GM19468 (cell line): ENCODE results near the gene ZMYM5.
"Not testable (repeated sequence)": the region's sequence is repeated elsewhere in the genome, so short reads cannot be mapped to it uniquely, and the experiment has no call there.

Experiments used
- ATAC-seq: cut with Tn5 transposase; IDR thresholded peaks from one replicate; pipeline ENCODE4 v1.9.1; 2021; ENCODE audit warnings: mild to moderate bottlenecking, moderate library complexity, moderate number of reproducible peaks; ENCODE audit not compliant: unreplicated experiment; ENCODE audit errors: extremely low read depth

The ZMYM5 gene

DNA sequence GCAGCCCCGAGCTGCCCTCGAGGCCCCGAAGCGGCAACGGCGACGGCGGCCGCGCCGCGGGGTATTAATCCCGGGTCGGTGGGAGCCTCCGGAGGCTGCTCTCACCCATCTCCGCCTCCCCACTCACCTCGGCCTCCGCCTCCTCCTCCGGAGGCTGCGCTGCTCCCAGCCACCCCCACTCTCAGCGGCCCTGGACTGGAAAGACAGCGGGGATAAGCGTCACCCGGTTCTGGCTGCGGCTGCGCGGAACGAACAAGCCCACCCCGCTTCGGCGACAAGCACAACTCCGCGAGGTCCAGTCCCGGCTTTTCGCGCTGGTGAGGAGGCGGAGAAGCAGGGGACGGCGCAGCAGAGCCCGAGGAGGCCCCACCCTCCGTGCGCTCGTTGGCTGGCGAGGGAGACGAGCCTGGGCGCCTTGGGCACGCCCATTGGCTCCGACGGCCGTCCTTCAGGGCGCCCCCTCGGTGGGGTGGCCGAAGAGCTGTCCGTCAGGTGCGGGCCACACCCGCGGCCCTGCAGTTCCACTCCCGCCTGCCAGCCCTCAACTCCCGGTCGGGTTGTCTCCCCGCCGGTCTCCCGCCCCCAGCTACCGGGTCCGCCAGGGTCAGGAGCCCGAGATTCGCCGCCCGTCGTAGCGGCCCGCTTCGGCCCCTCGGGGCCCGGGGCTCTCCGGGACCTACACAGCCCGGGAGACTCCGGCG lies at the start of gene ZMYM5:
Gene ZMYM5, minus strand, starts transcription at position 327 of the 701 bp plus-strand sequence. CDS start 11,469 bp downstream, outside the sequence.
- ATAC-seq, result peak; percentile 92

DNA sequence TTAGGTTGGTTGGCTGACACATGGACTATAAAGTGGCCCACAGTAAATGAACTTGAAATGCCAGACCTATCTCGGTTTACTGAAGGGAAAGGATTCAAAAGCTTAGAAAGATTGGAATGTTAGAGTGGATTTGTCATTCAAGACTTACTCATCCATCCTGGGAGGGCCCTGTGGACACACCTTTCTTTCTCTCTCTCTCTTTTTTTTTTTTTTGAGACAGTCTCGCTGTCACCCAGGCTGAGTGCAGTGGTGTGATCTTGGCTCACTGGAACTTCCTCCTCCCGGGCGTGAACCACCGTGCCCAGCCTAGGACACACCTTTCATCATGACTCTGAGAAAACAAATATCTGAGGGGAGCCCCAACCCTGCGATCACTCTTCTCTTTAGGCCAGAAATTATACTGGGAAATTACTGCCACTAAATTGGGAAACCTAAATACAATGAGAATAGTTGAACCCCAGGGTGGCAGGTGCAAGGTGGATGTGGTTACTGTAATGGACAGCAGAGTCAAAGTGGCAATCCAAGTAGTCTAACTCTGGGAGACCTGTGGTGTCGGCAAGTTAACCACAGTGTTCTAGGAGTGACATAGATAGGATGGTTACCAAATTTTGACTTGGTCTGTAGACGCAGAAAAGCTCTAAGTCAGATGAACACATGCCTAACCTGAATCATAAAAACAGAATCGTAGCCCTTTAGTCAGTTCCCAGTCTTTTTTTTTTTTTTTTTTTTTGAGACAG lies 47.1 kb upstream of the ZMYM5 start:
- no peak for ATAC-seq

DNA sequence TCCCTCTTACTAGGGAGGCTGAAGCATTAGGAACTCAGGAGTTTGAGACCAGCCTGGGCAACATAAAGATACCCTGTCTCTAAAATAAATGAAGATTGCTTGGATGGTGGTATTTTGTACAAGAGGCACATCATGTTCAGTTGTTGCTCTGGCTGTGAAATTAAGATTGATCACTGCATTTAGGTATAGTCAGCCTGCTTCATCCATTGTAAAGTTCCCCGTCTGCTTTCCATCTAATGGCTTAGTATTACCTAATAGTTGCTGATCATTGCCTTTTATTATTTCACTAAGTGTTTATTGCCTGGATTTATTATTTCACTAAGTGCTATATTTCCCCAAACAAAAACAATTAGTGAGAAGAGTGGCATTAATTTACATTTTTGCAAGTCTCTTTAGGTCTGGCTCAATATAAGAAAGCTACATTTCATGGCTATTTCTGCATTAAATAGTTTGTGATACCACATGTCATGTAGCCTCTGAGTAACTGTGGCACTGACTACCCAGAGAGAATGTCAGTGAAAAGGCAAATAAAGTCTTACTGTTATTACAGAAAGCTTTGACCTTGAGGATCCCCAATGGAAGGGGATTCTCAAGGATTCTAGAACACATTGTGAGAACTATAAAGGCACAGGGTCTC lies 45.0 kb upstream of the ZMYM5 start:
- no peak for ATAC-seq

DNA sequence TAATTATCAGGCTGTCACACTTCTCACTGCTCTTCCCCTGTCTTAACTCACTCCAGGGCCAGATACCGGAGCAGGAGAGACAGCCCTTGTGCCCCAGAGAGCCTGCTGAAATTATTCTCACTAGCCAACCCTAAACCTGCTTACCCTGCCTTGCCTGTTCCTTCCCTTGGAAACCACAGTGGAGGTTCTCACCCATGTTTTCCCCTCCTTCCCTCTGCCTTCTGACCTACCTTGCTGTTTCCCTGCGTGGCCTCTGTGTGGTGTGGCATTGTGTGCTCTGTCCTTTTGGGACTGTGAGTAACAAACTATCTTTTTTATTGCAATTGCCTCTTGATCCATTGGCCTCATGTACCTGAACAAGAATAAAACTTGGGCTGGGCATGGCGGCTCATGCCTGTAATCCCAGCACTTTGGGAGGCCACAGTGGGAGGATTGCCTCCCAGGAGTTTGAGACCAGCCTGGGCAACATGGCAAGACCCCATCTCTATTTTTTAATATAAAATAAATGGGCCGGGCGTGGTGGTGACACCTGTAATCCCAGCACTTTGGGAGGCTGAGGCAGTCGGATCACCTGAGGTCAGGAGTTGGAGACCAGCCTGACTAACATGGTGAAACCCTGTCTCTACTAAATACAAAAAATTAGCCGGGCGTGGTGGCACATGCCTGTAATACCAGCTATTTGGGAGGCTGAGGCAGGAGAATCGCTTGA lies 42.2 kb upstream of the ZMYM5 start:
- ATAC-seq, result not testable (repeated sequence)

DNA sequence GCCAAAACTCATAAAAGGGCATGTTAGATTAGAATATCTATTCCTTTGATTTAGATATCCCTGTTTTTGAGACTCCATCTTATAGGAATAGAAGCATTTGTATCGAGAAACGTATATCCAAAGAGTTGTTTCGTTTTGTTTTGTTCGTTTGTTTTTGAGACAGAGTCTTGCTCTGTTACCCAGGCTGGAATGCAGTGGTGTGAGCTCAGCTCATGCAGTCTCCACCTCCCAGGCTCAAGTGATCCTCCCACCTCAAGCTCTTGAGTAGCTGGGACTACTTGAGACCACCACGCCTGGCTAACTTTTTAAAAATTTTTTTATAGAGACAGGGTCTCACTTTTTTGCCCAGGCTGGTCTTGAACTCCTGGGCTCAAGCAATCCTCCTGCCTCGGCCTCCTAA lies 26.6 kb upstream of the ZMYM5 start:
- ATAC-seq, result no peak

DNA sequence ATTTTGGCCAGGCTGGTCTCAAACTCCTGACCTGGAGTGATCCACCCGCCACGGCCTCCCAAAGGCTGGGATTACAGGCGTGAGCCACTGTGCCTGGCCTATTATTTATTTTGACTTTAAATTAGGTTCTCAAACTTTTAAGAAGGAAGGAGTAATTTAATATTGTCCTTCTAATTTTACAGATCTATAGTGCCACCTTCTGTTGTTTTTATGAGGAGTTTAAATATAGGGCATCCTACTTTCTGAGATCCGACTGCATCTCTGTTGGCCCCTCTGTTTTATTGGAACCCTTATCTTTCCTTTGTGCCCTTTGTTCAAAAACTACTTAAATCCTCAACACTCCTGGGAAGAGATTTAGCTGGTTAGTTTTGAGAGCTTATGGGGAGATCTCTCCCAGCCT lies 25.4 kb upstream of the ZMYM5 start:
- ATAC-seq, result no peak

DNA sequence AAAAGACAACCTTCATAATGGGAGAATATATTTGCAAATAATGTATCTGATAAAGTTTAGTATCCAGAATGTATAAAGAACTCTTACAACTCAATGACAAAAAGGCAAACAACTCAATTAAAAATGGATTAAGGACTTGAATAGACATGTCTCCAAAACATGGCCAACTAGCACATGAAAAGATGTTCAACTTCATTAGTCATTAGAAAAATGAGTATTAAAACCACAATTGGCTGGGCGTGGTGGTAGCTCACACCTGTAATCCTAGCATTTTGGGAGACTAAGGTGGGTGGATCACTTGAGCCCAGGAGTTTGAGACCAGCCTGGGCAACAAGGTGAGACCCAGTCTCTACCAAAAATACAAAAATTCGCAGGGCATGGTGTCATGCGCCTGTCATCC lies 18.8 kb upstream of the ZMYM5 start:
- ATAC-seq, result no peak

DNA sequence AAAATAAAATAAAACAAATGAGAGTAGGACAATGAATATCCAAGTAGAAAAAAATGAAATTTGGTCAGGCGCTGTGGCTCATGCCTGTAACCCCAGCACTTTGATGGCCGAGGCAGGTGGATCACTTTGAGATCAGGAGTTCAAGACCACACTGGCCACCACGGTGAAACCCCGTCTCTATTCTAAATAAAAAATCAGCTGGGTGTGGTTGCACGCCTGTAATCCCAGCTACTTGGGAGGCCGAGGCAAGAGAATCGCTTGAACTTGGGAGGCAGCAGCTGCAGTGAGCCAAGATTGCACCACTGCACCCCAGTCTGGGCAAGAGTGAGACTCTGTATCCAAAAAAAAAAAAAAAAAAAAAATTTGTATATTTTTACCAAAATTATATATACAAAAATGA lies 18.2 kb upstream of the ZMYM5 start:
- ATAC-seq, result no peak

DNA sequence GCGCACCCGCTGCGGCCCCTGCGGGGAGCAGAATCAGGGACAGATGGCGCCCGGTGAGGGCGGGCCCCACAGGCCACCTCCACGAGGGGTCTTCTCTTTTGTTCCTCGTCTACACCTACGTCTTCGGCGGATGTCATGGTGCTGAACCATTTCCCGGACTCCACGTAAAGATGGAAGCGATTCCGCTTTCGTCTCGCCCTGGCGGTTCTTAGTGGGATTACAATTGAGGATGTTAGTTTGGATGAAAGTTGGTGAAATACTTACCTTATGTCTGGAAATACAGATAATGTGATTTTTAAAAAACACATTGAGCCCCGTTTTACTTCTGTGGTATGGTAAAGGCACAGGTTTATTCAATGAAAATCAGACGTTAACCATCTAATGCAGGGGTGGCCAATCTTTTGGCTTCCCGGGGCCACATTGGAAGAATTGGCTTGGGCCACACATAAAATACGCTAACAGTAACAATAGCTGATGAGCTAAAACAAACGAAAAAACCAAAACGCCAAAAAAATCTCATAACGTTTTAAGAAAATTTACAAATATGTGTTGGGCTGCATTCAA lies 1.4 kb upstream of the ZMYM5 start:
- no peak for ATAC-seq

DNA sequence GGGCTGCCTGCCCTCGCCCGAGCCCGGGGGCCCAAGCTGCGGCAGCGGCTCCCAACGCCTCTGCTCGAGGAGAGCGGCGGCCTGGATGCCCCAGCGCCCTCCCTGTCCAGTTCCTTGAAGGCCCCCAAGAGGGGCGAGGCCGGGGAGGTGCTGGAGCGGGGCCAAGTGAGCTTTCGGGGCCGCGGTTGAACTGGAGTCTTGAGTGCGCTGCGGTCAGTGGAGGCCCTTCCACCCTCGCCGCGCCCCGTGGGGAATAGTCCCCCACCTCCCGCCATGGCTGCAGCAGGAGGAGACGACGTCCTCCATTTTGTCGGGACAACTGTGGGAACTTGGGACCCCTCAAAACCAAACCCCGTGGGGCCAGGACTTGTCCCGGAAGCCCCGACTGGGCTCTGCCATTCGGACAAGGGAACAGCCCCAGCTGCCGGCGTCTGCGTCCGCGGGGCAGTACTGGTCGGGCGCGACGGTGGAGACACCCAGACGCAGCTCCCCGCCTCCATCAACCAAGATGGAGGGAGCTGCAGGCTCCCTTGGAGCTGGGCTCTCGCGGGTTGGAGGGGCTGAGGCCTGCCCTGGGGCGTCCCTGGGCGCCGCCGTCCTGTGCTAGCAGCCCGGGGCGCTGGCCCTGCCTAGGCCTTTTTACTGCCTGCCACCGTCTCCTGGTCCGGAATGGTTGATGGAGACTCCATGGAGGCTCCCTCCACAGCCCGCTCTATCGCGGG lies 736 bp upstream of the ZMYM5 start:
- ATAC-seq, result peak; percentile 3

DNA sequence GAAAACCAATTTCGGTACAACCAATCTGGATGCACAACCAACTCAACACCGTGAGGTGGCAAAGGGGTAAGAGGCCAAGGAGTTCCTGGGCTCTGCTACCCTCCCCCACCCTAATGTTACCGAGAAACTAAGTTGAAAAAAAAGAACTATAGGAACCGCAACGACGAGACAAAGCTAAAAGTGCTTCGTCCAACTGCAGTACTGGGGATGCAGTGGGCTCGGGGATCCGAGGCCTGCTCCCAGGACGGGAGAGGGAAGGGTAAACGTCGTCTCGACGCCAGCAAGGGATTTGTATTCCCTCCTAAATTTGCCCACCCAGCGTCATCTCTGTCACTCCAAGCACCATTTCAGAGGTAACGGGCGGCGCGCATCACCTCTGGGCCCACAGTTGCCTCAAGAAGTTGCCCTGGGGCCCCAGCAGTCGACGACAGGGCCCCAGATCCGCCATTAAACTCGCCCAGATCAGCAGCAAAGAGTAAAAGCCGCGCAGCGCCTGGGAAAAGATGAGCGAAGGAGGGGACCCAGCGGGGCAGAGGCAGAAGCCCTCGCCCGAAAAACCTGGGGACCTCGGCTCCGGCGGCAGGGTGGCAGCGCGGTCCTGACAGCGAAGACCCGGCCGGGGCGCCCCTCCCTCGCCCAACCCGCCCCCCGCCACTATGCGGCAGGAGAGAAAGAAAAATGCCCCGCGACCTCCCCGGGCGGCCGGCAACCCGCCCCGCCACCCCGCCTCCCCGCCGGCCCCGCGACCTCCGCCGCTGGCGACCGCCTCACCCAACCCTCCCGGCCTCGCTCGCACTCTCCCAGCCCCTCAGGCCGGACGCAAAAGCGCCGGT lies 752 bp downstream of the ZMYM5 start:
- no peak for ATAC-seq

DNA sequence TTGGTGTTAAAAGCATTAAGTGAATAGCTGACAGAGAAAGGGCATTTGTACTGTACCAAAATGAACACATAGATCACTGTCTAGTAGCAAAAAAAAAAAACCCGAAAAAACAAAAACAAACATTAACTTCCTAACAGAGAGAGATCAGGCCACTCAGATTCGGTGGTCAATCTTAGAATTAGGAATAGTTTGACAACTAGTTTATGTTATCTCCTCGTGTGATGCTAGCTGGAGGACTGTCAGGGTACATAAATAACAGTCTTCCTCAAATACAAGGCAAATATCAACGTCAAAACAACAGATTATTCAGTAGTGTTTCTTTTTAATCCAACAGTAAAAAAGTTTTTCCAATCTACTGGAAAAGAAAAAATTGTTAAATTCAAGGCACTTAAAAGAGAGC lies 1.7 kb downstream of the ZMYM5 start:
- ATAC-seq, result no peak

DNA sequence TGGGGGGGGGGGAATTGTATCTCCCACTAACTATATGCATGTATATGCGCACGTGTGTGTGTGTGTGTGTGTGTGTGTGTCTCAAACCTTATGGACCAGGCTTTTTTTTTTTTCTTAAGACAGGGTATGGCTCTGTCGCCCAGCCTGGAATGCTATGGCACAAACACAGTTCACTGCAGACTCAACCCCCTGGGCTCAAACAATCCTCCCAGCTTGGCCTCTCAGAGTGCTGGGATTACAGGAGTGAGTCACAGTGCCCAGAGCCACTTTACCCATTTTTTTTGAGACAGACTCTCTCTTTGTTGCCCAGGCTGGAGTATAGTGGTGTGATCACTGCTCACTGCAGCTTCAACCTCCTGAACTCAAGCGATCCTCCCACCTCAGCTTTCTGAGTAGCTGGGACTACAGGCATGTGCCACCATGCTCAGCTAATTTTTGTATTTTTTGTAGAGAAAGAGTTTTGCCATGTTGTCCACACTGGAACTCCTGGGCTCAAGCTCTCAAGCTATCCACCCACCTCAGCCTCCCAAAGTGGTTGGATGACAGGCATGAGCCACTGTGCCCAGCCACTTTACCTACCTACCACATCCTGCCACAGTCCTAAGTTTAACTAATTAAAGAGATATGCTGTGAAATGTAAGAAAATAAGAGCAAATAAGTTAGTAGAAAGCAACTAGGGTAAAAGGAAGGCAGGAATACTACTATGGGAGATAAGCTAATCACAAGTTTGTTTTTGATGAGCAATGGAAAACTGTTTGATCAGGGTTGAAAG lies 2.4 kb downstream of the ZMYM5 start:
- ATAC-seq, result no peak

DNA sequence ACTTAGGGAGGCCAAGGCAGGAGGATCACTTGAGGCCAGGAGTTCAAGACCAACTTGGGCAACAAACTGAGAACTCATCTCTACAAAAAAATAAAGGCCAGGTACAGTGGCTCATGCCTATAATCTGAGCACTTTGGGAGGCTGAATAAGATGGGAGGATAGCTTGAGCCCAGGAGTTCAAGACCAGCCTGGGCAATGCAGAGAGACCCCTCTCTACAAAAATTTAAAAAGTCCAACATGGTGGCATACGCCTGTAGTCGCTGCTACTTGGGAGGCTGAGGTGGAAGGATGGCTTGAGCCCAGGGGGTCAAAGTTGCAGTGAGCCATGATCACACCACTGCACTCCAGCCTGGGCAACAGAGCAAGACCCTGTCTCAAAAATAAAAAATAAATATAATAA lies 5.8 kb downstream of the ZMYM5 start:
- not testable (repeated sequence) for ATAC-seq

DNA sequence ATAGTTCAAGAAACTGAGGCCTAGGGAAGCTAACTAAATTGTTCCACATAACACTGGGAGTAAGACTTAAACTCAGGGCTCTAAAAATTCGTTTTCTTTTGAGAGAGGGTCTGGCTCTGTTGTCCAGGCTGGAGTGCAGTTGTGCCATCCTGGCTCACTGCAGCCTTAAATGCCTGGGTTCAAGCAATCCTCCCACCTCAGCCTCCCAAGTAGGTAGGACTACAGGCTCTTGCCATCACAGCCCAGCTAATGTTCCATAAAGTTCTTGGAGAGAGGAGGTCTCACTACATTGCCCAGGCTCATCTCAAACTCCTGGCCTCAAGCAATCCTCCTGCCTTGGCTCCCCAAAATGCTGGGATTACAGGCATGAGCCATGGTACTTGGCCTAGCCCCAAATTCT lies 10.7 kb downstream of the ZMYM5 start:
- no peak for ATAC-seq

DNA sequence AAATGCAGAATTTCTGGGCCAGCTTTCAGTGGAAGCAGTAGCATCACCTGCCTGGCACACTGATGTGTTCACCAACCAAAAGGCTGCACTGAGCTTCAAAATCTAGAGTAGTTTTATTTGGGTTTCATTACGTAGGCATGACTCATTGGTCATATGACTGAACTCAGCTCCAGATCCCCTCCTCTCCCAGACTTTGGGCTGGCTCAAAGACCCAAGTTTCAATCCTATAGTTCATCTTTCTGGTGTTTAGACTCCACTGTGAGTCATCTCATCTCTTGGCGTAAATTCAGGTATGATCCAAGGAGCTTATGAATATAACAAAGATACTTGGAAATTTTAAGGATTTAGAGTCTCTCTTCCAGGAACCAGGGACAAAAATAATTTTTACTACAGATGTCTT lies 17.7 kb downstream of the ZMYM5 start:
- no peak for ATAC-seq

DNA sequence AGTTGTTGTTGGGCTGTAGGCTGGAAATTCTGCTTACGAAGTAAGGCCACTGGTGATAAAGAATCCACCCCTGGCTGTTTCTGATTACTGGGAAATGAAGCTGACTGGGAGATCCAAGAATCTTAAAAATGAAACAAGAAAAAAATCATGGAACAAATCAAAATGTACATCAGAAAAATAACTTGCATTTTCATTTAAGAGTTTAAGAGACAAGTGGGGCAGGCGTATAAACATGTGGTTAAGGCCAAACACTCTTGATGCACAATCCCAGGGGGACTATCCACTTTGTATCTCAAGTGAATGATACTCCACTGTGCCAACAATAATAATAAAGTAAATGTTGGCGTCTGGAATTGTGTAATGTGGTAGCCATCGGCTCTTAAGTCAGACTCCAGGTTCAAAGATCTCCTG lies 24.6 kb downstream of the ZMYM5 start:
- ATAC-seq, result no peak

DNA sequence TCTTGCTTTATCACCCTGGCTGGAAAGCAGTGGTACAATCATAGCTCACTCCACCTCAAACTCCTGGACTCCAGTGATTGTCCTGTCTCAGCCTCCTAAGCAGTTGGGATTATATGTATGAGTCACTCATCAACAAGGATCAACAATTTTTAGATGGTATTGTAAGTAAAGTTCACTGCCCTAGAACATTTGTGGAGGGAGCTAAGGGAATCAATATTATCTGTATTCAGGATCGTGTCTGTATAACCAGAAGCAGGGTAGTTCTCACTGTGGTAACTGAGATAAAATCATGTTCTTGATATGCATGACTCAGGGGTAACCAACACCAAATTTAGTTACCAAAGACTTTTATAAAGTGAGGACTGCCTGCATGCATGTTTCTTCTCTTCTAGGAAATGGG lies 27.0 kb downstream of the ZMYM5 start:
- no peak for ATAC-seq
